H1 (cell line): ENCODE results near the gene ICAM5. TPM values are rescaled to one million over a fixed set of nuclear protein-coding genes. Genes with fewer than 3 reads are reported as not detected.
A peak's percentile ranks its signal among the peaks of the same experiment; 100 is the strongest.

Source experiments
- CTCF ChIA-PET: fragments of 300-600 bp; sonication (Branson Sonifier 250); formaldehyde crosslinking; loops from one replicate; lab custom pipeline; 2021; ENCODE audit not compliant: partially characterized antibody; lab: Charles Lee
- POLR2A ChIA-PET: fragments of 300-600 bp; sonication (Branson Sonifier 250); formaldehyde crosslinking; loops from one replicate; lab custom pipeline; 2021; ENCODE audit warnings: inconsistent platforms; ENCODE audit not compliant: partially characterized antibody; lab: Charles Lee
- DNase-seq, 2 experiments: peaks; one replicate each; pipeline versions ENCODE4 v3.0.0 to v3.0.0-alpha.2; 2010 to 2022; ENCODE audit warnings: low spot score in 2 of 2, low read depth in 1 of 2, mixed read lengths in 1 of 2
- FAIRE-seq: peaks from 2 replicates; lab custom pipeline; 2011; peaks lifted over from hg19 to GRCh38; lab: Jason Lieb, UNC
- H2AFZ ChIP-seq: 2 replicates; pipeline ENCODE4 v1.8.1; 2012; ENCODE audit warnings: low read length, inconsistent platforms
- H2AK5ac ChIP-seq: 2 replicates; pipeline ENCODE4 v1.6.1; 2013; ENCODE audit warnings: low read depth, low read length
- H2BK120ac ChIP-seq: replicated peaks from 2 replicates; pipeline ENCODE3; 2013; ENCODE audit warnings: low read depth, low read length, inconsistent platforms
- H2BK12ac ChIP-seq: 2 replicates; pipeline ENCODE4 v1.6.1; 2013; ENCODE audit warnings: low read depth, low read length
- H2BK15ac ChIP-seq: 2 replicates; pipeline ENCODE4 v1.6.1; 2013; ENCODE audit warnings: low read length
- H2BK20ac ChIP-seq: 2 replicates; pipeline ENCODE4 v1.6.1; 2013; ENCODE audit warnings: low read length
- H2BK5ac ChIP-seq: 2 replicates; pipeline ENCODE4 v1.6.1; 2013; ENCODE audit warnings: low read depth, low read length
- H3K14ac ChIP-seq: 2 replicates; pipeline ENCODE4 v1.6.1; 2013; ENCODE audit warnings: inconsistent platforms; ENCODE audit not compliant: insufficient read length
- H3K18ac ChIP-seq: 2 replicates; pipeline ENCODE4 v1.6.1; 2013; ENCODE audit warnings: low read length; ENCODE audit errors: extremely low read depth
- H3K23ac ChIP-seq: 2 replicates; pipeline ENCODE4 v1.6.1; 2013; ENCODE audit warnings: inconsistent platforms; ENCODE audit not compliant: insufficient read length
- H3K23me2 ChIP-seq: 2 replicates; pipeline ENCODE4 v1.6.1; 2013; ENCODE audit warnings: low read depth, low read length
- H3K27ac ChIP-seq: 2 replicates; pipeline ENCODE4 v1.6.1; 2011; ENCODE audit warnings: low read depth, low read length, inconsistent platforms
- H3K27me3 ChIP-seq, 4 experiments: replicated peaks in 1 of 4; 1 replicate in 1 of 4; 2 replicates in 3 of 4; pipeline versions ENCODE4 v1.6.1 to v1.8.1; 2011 to 2013; ENCODE audit warnings: low read length in 3 of 4, mild to moderate bottlenecking in 3 of 4, inconsistent platforms in 2 of 4, mixed read lengths in 2 of 4, moderate library complexity in 1 of 4; ENCODE audit not compliant: control insufficient read depth in 3 of 4, insufficient read depth in 3 of 4; ENCODE audit errors: extremely low read depth in 1 of 4
- H3K36me3 ChIP-seq, 4 experiments: 2 replicates each; pipeline versions ENCODE4 v1.6.1 to v1.8.1; 2011 to 2013; ENCODE audit warnings: mild to moderate bottlenecking in 4 of 4, low read length in 3 of 4, moderate library complexity in 2 of 4, control low read depth in 1 of 4, inconsistent platforms in 1 of 4; ENCODE audit not compliant: insufficient read depth in 4 of 4, control insufficient read depth in 2 of 4
- H3K4ac ChIP-seq: replicated peaks from 2 replicates; pipeline ENCODE3; 2013; ENCODE audit warnings: low read length, low read depth, mixed read lengths, inconsistent platforms; ENCODE audit not compliant: insufficient read length
- H3K4me1 ChIP-seq, 4 experiments: replicated peaks in 1 of 4; 1 replicate in 1 of 4; 2 replicates in 3 of 4; pipeline versions ENCODE4 v1.6.1 to v1.8.1; 2011 to 2013; ENCODE audit warnings: low read length in 3 of 4, inconsistent platforms in 2 of 4, mixed read lengths in 1 of 4; ENCODE audit not compliant: insufficient read depth in 4 of 4, control insufficient read depth in 3 of 4
- H3K4me2 ChIP-seq, 2 experiments: 2 replicates each; pipeline versions ENCODE4 v1.6.1 to v1.8.1; 2011 to 2013; ENCODE audit warnings: low read depth in 2 of 2, low read length in 2 of 2, control low read depth in 1 of 2, inconsistent platforms in 1 of 2, mild to moderate bottlenecking in 1 of 2; ENCODE audit not compliant: insufficient read depth in 1 of 2
- H3K4me3 ChIP-seq, 4 experiments: fragments of 200-600, 300-600 bp in 1 of 4; sonication (generic), shearing (Covaris generic), sonication (Bioruptor Twin) in 1 of 4; 2 replicates each; pipeline versions ENCODE4 v1.5.1 to v1.8.1; 2011 to 2016; ENCODE audit warnings: low read length in 4 of 4, low read depth in 3 of 4, control low read depth in 2 of 4, inconsistent platforms in 2 of 4, mild to moderate bottlenecking in 2 of 4, mixed read lengths in 1 of 4, moderate library complexity in 1 of 4; ENCODE audit not compliant: insufficient read depth in 2 of 4; ENCODE audit errors: extremely low read depth in 1 of 4
- H3K56ac ChIP-seq: replicated peaks from 2 replicates; pipeline ENCODE3; 2013; ENCODE audit warnings: low read depth, mild to moderate bottlenecking, mixed read lengths, low read length, inconsistent platforms; ENCODE audit not compliant: insufficient read length
- H3K79me1 ChIP-seq: 2 replicates; pipeline ENCODE4 v1.6.1; 2013; ENCODE audit warnings: low read depth, low read length, control low read depth
- H3K79me2 ChIP-seq, 2 experiments: 2 replicates each; pipeline versions ENCODE4 v1.6.1 to v1.8.1; 2012 to 2013; ENCODE audit warnings: low read length in 2 of 2, mild to moderate bottlenecking in 2 of 2, inconsistent platforms in 1 of 2; ENCODE audit not compliant: insufficient read depth in 2 of 2, control insufficient read depth in 1 of 2
- H3K9ac ChIP-seq, 4 experiments: replicated peaks in 1 of 4; 1 replicate in 1 of 4; 2 replicates in 3 of 4; pipeline versions ENCODE4 v1.6.1 to v1.8.1; 2011 to 2013; ENCODE audit warnings: low read depth in 3 of 4, low read length in 3 of 4, control low read depth in 2 of 4, mild to moderate bottlenecking in 2 of 4, moderate library complexity in 2 of 4, inconsistent platforms in 1 of 4; ENCODE audit errors: extremely low read depth in 1 of 4
- H3K9me3 ChIP-seq, 2 experiments: 2 replicates each; pipeline versions ENCODE4 v1.6.1 to v1.8.1; 2012 to 2013; ENCODE audit warnings: mild to moderate bottlenecking in 2 of 2, moderate library complexity in 2 of 2, control low read depth in 1 of 2, inconsistent platforms in 1 of 2, low read depth in 1 of 2, low read length in 1 of 2, mixed read lengths in 1 of 2; ENCODE audit not compliant: insufficient read depth in 2 of 2
- H4K20me1 ChIP-seq, 2 experiments: replicated peaks in 1 of 2; 2 replicates each; pipeline versions ENCODE3 to v1.8.1; 2011 to 2013; ENCODE audit warnings: inconsistent platforms in 2 of 2, low read length in 2 of 2, mild to moderate bottlenecking in 1 of 2; ENCODE audit not compliant: insufficient read depth in 2 of 2, control insufficient read depth in 1 of 2
- H4K5ac ChIP-seq: 2 replicates; pipeline ENCODE4 v1.6.1; 2013; ENCODE audit warnings: low read length, low read depth, mixed read lengths, inconsistent platforms; ENCODE audit not compliant: insufficient read length
- H4K8ac ChIP-seq: 2 replicates; pipeline ENCODE4 v1.8.0; 2013; ENCODE audit warnings: mild to moderate bottlenecking, moderate library complexity, low read length, inconsistent platforms; ENCODE audit not compliant: insufficient read depth; ENCODE audit errors: extremely low read depth
- H4K91ac ChIP-seq: replicated peaks from 2 replicates; pipeline ENCODE3; 2013; ENCODE audit warnings: low read length, mixed read lengths, inconsistent platforms; ENCODE audit not compliant: insufficient read length
- BCL11A ChIP-seq, 2 experiments: IDR thresholded peaks; one replicate each; pipeline ENCODE4 v1.6.1; 2011; ENCODE audit warnings: low read depth in 2 of 2, low read length in 2 of 2, mild to moderate bottlenecking in 2 of 2
- EP300 ChIP-seq, 2 experiments: IDR thresholded peaks; 1 replicate in 1 of 2; 2 replicates in 1 of 2; pipeline ENCODE4 v1.6.1; 2011 to 2012; ENCODE audit warnings: low read depth in 2 of 2, low read length in 2 of 2, mild to moderate bottlenecking in 2 of 2, borderline replicate concordance in 1 of 2, inconsistent platforms in 1 of 2, moderate library complexity in 1 of 2
- KDM1A ChIP-seq: fragments of 200-600, 300-600 bp; sonication (generic); IDR thresholded peaks from 2 replicates; pipeline ENCODE4 v1.7.1; 2016; ENCODE audit warnings: mild to moderate bottlenecking, low read length, borderline replicate concordance
- KDM4A ChIP-seq: IDR thresholded peaks from one replicate; pipeline ENCODE4 v1.7.1; 2012; ENCODE audit warnings: low read depth, mild to moderate bottlenecking, moderate library complexity, low read length, inconsistent platforms; ENCODE audit not compliant: severe bottlenecking
- POLR2A ChIP-seq, 2 experiments: IDR thresholded peaks; 1 replicate in 1 of 2; 2 replicates in 1 of 2; pipeline ENCODE4 v1.6.1; 2011; ENCODE audit warnings: low read depth in 2 of 2, low read length in 2 of 2, mild to moderate bottlenecking in 2 of 2; ENCODE audit errors: control extremely low read depth in 1 of 2
- RNF2 ChIP-seq: fragments of 200-900, 300-1000 bp; sonication (generic); IDR thresholded peaks from 2 replicates; pipeline ENCODE4 v1.7.1; 2016; ENCODE audit warnings: borderline replicate concordance, low read depth, mild to moderate bottlenecking, antibody characterized with exemption, low read length; ENCODE audit not compliant: poor library complexity, severe bottlenecking; ENCODE audit errors: missing control alignments
- WGBS, 2 experiments: shearing (Covaris generic) in 1 of 2; methylation state at CpG; one replicate each; pipeline versions ENCODE4 v1.1.6 to v1.1.7; 2013 to 2015; ENCODE audit warnings: low lambda C conversion rate in 2 of 2, mixed read lengths in 2 of 2, inconsistent platforms in 1 of 2, low coverage in 1 of 2, missing lambda C conversion rate in 1 of 2; ENCODE audit not compliant: insufficient replicate concordance in 2 of 2, insufficient coverage in 1 of 2, insufficient read length in 1 of 2; ENCODE audit errors: extremely low coverage in 1 of 2, missing lambda C conversion rate in 1 of 2; 5-methylcytosine and 5-hydroxymethylcytosine counted together
- polyA plus RNA-seq, 7 experiments: library from polyadenylated mRNA; depleted of rRNA in 3 of 7; stranded (reverse) in 5 of 7; unstranded in 2 of 7; fragments of >200 nt in 5 of 7; fragments of 200-250 nt in 2 of 7; gene quantifications; 1 replicate in 5 of 7; 2 replicates in 1 of 7; 4 replicates in 1 of 7; pipeline versions ENCODE4 v1.2.1 to v1.2.3, GENCODE V29; 2011 to 2013; ENCODE audit warnings: missing spikeins in 2 of 7, mixed read lengths in 2 of 7
- total RNA-seq: library from RNA; stranded (reverse); fragmentation: NEBNext Ultra II Directional; extraction: Animal tissue kit (Norgen Biotek cat#: 25700); gene quantifications from 2 replicates; pipeline ENCODE4 v1.2.1, GENCODE V29; 2021
- TF ChIP-seq, protein P1 (sequence below): IDR thresholded peaks from 2 replicates; pipeline ENCODE4 v1.6.1; 2012; ENCODE audit warnings: inconsistent platforms
- TF ChIP-seq, protein P2 (sequence below): IDR thresholded peaks from 2 replicates; pipeline ENCODE4 v1.6.1; 2012; ENCODE audit warnings: low read length, inconsistent platforms

ICAM5 gene
- total and polyA plus RNA-seq, 2 of the 8 experiments (the other 6 are each of a cell fraction or from before 2014, with no cell fraction given): 3.9 to 4.8 TPM

DNA sequence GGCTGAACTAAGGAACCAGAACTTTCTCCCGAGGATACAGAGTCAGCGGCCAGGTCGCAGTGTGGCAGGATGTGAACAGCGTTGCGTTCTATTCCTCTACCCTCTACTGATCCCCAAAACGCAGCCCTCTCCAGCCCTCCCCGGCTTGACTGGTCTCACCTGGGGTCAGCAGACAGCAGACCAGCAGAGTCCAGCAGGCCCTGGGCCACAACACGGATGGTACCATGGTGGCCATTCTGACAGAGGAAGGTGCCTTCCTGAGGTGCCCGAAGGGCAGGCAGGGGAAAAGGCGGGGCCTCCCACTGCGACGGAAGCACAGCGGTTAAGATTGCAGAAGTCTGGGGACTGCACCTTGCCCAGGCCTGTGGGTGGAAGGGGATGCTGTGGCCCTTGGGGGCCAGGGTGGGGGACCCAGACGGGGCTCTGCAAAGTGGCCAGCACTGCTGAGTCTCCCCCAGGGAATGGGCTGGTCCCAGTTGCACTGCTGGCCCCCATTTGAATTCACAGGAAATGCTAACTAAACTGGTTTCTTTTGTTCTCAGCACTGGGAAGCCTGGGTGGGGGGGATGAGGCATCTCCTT lies 49.7 kb downstream of the ICAM5 start, which contains the start of gene ICAM3:
Gene ICAM3 (minus strand): TSS at position 245 of the 581 bp plus-strand sequence. CDS start 10 bp downstream, at position 235.
- peaks cover 0 to 3% (median 0%) of the 10 kb centered on the region in 4 experiments; a peak in 2 of 7 replicates for H3K27me3 ChIP-seq
- H4K91ac ChIP-seq: peak within 1 kb of the TSS; percentile 65
- H3K79me2 ChIP-seq: no peaks in the 10 kb centered on the region
- H3K14ac ChIP-seq: no peak within 1 kb of the TSS
- no peak within 1 kb of the TSS for H3K56ac ChIP-seq
- H3K18ac ChIP-seq: peak within 1 kb of the TSS; percentile 75; the same call in 1 of the 2 replicates
- H3K9ac ChIP-seq: no peak within 1 kb of the TSS
- H2BK15ac ChIP-seq: peak within 1 kb of the TSS; percentile 89; the same call in 1 of the 2 replicates
- peak within 1 kb of the TSS; percentile 60; the same call in 1 of the 2 replicates for H2AK5ac ChIP-seq
- peak within 1 kb of the TSS; percentile 74; the same call in 1 of the 2 replicates for H2BK5ac ChIP-seq
- H3K4me3 ChIP-seq: no peak within 1 kb of the TSS
- ChIA-PET CTCF (interaction anchor here (1.5 to 2.3 kb wide), 2 partner anchors 50 to 80 kb away, joined by 4 to 9 read pairs; no protein-coding TSS in a partner anchor), POLR2A (interaction anchor here (1.4 kb wide), 1 partner anchor 10 kb away, joined by 3 read pairs; no protein-coding TSS in a partner anchor)
- peaks cover 4% of the 10 kb centered on the region for H3K23me2 ChIP-seq
- H4K8ac ChIP-seq: no peak within 1 kb of the TSS; the same call in 1 of the 2 replicates
- H4K5ac ChIP-seq: no peak within 1 kb of the TSS
- H2AFZ ChIP-seq: peak within 1 kb of the TSS; percentile 69
- no peaks in the 10 kb centered on the region; a peak in 1 of 8 replicates for H3K36me3 ChIP-seq
- no peak within 1 kb of the TSS for H3K27ac ChIP-seq
- no peaks in the 10 kb centered on the region for H3K9me3 ChIP-seq
- peak within 1 kb of the TSS; percentile 84 for H2BK120ac ChIP-seq
- peak within 1 kb of the TSS; percentile 92; the same call in 1 of the 2 replicates for H2BK12ac ChIP-seq
- no peaks in the 10 kb centered on the region for H4K20me1 ChIP-seq
- no peak within 1 kb of the TSS for H3K23ac ChIP-seq
- peak within 1 kb of the TSS; percentile 49; the same call in 1 of the 2 replicates for H2BK20ac ChIP-seq
- DNase-seq (peak in 1 of 2 experiments; percentile 64), FAIRE-seq (no peak)
- H3K4me1 ChIP-seq: peaks cover 0 to 11% (median 6%) of the 10 kb centered on the region in 4 experiments; a peak in 6 of 7 replicates
- WGBS, 2 experiments: 59% methylated on average over 14 of the region's 14 CpGs; no CpG with 5 or more reads in 1 of the 2 experiments
- peak within 1 kb of the TSS in 1 of 2 experiments; percentile 15; a peak in 1 of 4 replicates for H3K4me2 ChIP-seq
- H3K79me1 ChIP-seq: no peaks in the 10 kb centered on the region; the same call in 1 of the 2 replicates
- H3K4ac ChIP-seq: peak within 1 kb of the TSS; percentile 22
- TF ChIP-seq, protein P1, sequence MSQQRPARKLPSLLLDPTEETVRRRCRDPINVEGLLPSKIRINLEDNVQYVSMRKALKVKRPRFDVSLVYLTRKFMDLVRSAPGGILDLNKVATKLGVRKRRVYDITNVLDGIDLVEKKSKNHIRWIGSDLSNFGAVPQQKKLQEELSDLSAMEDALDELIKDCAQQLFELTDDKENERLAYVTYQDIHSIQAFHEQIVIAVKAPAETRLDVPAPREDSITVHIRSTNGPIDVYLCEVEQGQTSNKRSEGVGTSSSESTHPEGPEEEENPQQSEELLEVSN: no peak
- TF ChIP-seq RNF2 (no peak), KDM1A (no peak), BCL11A (IDR thresholded peaks at IDR 0.05; ENCODE audit: low read depth in 2 of 2, low read length in 2 of 2) (no peak), EP300 (IDR thresholded peaks at IDR 0.05; ENCODE audit: borderline replicate concordance in 1 of 2, low read depth in 2 of 2, low read length in 2 of 2) (no peak), KDM4A (no peak), POLR2A (IDR thresholded peaks at IDR 0.05; ENCODE audit: control extremely low read depth in 1 of 2, low read depth in 2 of 2, low read length in 2 of 2) (no peak)
- TF ChIP-seq, protein P2, sequence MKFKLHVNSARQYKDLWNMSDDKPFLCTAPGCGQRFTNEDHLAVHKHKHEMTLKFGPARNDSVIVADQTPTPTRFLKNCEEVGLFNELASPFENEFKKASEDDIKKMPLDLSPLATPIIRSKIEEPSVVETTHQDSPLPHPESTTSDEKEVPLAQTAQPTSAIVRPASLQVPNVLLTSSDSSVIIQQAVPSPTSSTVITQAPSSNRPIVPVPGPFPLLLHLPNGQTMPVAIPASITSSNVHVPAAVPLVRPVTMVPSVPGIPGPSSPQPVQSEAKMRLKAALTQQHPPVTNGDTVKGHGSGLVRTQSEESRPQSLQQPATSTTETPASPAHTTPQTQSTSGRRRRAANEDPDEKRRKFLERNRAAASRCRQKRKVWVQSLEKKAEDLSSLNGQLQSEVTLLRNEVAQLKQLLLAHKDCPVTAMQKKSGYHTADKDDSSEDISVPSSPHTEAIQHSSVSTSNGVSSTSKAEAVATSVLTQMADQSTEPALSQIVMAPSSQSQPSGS: no peak
